ENCODE measurements around the gene SERPINB13. TPM values are rescaled to one million over a fixed set of nuclear protein-coding genes. Genes with fewer than 3 reads are reported as not detected.

Gene SERPINB13
- total RNA-seq, 4 donors from 2014 or later: not detected

- TF ChIP-seq, protein P1, sequence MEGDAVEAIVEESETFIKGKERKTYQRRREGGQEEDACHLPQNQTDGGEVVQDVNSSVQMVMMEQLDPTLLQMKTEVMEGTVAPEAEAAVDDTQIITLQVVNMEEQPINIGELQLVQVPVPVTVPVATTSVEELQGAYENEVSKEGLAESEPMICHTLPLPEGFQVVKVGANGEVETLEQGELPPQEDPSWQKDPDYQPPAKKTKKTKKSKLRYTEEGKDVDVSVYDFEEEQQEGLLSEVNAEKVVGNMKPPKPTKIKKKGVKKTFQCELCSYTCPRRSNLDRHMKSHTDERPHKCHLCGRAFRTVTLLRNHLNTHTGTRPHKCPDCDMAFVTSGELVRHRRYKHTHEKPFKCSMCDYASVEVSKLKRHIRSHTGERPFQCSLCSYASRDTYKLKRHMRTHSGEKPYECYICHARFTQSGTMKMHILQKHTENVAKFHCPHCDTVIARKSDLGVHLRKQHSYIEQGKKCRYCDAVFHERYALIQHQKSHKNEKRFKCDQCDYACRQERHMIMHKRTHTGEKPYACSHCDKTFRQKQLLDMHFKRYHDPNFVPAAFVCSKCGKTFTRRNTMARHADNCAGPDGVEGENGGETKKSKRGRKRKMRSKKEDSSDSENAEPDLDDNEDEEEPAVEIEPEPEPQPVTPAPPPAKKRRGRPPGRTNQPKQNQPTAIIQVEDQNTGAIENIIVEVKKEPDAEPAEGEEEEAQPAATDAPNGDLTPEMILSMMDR (IDR thresholded peaks at IDR 0.05; ENCODE audit: low read depth): no peak
These were observed 19.3 kb upstream of the SERPINB13 start for GRCh38 chr18:63567825-63568224.

DNA sequence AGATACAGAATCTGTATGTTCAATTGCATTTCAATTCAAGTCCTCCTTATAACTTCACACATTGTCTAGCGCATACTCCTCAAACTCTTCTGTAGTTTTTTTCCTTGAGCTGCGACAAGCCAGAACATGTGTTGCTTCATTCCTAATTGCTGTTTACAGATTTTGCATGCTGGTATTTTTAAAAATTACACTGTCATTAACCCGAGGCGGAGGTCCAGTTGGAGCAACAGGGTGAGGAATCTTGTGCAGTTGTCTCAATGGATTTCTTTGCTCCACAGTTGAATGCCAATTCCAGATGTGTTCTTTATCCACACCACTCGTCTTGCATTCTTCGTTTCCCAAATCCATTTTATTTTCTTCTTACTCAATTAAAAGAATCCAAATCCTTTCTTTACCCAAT, 16.4 kb upstream of the SERPINB13 start:
- TF ChIP-seq, protein P1 (IDR thresholded peaks at IDR 0.05; ENCODE audit: low read depth): no peak

DNA sequence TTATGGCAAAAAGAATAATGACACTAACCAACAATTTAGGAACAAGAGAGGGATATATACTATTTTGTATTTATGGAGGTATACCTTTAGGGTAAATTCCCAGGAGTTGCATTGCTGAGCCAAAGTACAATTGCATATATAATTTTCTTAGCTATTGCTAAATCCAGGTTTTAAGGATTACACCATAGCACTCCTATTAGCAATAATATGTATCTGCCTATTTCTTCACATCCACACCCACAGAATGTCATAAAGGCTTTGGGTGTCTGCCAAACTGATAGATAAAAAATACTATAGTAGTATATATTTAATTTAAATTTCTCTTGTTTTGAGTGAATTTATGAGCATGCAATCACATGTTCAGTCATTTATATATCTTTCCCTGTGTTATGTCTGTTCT, 11.5 kb upstream of the SERPINB13 start:
- TF ChIP-seq, protein P1 (IDR thresholded peaks at IDR 0.05; ENCODE audit: low read depth): no peak

DNA sequence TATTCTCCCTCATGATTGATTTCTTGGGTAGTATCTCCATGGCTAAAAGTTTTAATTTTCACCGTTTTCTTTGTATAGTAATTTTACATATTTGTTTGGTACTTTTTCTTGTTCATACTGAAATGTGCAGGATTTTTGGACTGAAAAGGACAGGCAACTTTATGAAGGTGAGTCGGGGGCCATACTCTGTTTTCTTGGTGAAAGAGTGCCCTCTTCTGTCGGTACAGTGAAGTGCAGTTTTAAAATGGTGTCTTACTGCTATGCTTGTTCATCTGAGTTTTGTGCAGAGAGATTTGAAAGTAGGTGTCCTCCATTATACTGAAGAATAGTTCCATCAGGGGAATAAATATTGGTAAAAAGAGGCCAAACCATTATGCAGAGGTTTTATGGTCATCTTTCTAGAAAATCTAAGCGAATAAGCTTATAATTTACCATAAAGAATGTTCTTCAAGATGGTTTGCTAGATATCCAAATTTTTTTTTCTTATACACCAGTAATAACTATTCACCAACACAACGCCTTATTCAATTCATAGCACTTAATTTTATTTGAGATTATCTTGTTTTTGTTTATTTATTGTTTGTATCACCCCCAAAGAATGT, 8.7 kb upstream of the SERPINB13 start:
- TF ChIP-seq, protein P1 (IDR thresholded peaks at IDR 0.05; ENCODE audit: low read depth): no peak

GRCh38 chr18:63579616-63580015, 7.5 kb upstream of the SERPINB13 start:
- TF ChIP-seq, protein P1 (IDR thresholded peaks at IDR 0.05; ENCODE audit: low read depth): no peak

GRCh38 chr18:63585988-63586387, 1.2 kb upstream of the SERPINB13 start:
- TF ChIP-seq, protein P1 (IDR thresholded peaks at IDR 0.05; ENCODE audit: low read depth): no peak

- TF ChIP-seq, protein P1 (IDR thresholded peaks at IDR 0.05; ENCODE audit: low read depth): no peak
These were observed 712 bp upstream of the SERPINB13 start for GRCh38 chr18:63586431-63586830.
